Ovary (tissue), 3 donors: ENCODE data around the gene ERGIC2.

Experiments used
- EP300 ChIP-seq: sonication (generic); formaldehyde crosslinking; IDR thresholded peaks from one replicate; pipeline ENCODE4 v1.6.1; 2017; ENCODE audit warnings: antibody characterized with exemption
- POLR2A ChIP-seq: fragments of 450-650 bp; IDR thresholded peaks from one replicate; pipeline ENCODE4 v1.6.1; 2017; ENCODE audit warnings: antibody characterized with exemption, mild to moderate bottlenecking, moderate library complexity
- TF ChIP-seq, protein P1 (sequence below), 3 donors: fragments of 450-650 bp in 2 of 3; fragments of 200-600 bp in 1 of 3; IDR thresholded peaks; one replicate each; pipeline versions ENCODE4 v1.5.1 to v1.8.0; 2016 to 2022; ENCODE audit warnings: antibody characterized with exemption in 3 of 3, mild to moderate bottlenecking in 1 of 3
- donor health status: DM: no; HTN: no; CAD: no.

DNA sequence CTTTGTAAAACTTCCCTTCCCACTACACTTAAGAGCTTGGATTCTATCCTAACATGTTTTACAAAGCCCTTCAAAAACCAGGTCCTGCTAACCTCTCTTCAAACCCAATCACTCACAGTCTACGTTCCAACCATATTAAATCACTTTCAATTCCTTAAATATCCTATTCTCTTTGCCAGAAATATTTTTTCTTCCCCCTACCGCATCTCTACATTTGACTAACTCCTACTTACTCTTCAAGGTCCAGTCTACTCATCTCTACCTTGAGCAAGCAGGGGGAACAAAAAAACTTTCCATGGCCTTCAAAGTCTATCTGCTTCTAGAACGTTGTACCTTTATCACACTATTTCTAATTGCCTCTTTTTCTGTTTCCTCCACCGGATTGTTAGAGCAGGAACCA lies 6.1 kb downstream of the ERGIC2 start:
- TF ChIP-seq POLR2A (no peak), EP300 (no peak)
- TF ChIP-seq, protein P1, sequence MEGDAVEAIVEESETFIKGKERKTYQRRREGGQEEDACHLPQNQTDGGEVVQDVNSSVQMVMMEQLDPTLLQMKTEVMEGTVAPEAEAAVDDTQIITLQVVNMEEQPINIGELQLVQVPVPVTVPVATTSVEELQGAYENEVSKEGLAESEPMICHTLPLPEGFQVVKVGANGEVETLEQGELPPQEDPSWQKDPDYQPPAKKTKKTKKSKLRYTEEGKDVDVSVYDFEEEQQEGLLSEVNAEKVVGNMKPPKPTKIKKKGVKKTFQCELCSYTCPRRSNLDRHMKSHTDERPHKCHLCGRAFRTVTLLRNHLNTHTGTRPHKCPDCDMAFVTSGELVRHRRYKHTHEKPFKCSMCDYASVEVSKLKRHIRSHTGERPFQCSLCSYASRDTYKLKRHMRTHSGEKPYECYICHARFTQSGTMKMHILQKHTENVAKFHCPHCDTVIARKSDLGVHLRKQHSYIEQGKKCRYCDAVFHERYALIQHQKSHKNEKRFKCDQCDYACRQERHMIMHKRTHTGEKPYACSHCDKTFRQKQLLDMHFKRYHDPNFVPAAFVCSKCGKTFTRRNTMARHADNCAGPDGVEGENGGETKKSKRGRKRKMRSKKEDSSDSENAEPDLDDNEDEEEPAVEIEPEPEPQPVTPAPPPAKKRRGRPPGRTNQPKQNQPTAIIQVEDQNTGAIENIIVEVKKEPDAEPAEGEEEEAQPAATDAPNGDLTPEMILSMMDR (IDR thresholded peaks at IDR 0.05), result no peak
